Left hindlimb (tissue), 1 donor: Measurements from ENCODE around the gene TSPYL1.
"Not testable (repeated sequence)": the region's sequence is repeated elsewhere in the genome, so short reads cannot be mapped to it uniquely, and the experiment has no call there.

Source experiments
- DNase-seq: peaks from one replicate; pipeline ENCODE4 v3.0.0-alpha.2; 2018

TSPYL1 gene

GRCh38 chr6:116279232-116280160, at the start of gene TSPYL1:
TSS of gene TSPYL1 (minus strand) at chr6:116279930. CDS start at chr6:116279830, 100 bp downstream.
- peak; percentile 98 for DNase-seq

- DNase-seq: no peak
Observed at GRCh38 chr6:116329156-116329555, 49.4 kb upstream of the TSPYL1 start.

GRCh38 chr6:116328528-116328903, 48.8 kb upstream of the TSPYL1 start:
- no peak for DNase-seq

GRCh38 chr6:116327803-116328527, 48.2 kb upstream of the TSPYL1 start:
- no peak for DNase-seq

GRCh38 chr6:116326996-116327395, 47.3 kb upstream of the TSPYL1 start:
- DNase-seq: no peak

GRCh38 chr6:116326181-116326671, 46.5 kb upstream of the TSPYL1 start:
- no peak for DNase-seq

- not testable (repeated sequence) for DNase-seq
Observed at GRCh38 chr6:116325634-116326132, 46.0 kb upstream of the TSPYL1 start.

GRCh38 chr6:116323863-116324262, 44.1 kb upstream of the TSPYL1 start:
- no peak for DNase-seq

GRCh38 chr6:116321933-116322332, 42.2 kb upstream of the TSPYL1 start:
- not testable (repeated sequence) for DNase-seq

- no peak for DNase-seq
Observed at GRCh38 chr6:116316772-116317467, 37.2 kb upstream of the TSPYL1 start.

GRCh38 chr6:116314878-116315277, 35.1 kb upstream of the TSPYL1 start:
- no peak for DNase-seq

GRCh38 chr6:116314218-116314617, 34.5 kb upstream of the TSPYL1 start:
- DNase-seq: no peak

- DNase-seq: no peak
Observed at GRCh38 chr6:116313101-116313776, 33.5 kb upstream of the TSPYL1 start.

- no peak for DNase-seq
Observed at GRCh38 chr6:116309657-116310056, 29.9 kb upstream of the TSPYL1 start.

- no peak for DNase-seq
Observed at GRCh38 chr6:116309001-116309400, 29.3 kb upstream of the TSPYL1 start.

- DNase-seq: no peak
Observed at GRCh38 chr6:116307633-116308032, 27.9 kb upstream of the TSPYL1 start.

- DNase-seq: no peak
Observed at GRCh38 chr6:116307001-116307400, 27.3 kb upstream of the TSPYL1 start.

GRCh38 chr6:116304538-116305097, 24.9 kb upstream of the TSPYL1 start:
- DNase-seq: no peak

GRCh38 chr6:116301104-116301503, 21.4 kb upstream of the TSPYL1 start:
- DNase-seq: no peak

- DNase-seq: no peak
Observed at GRCh38 chr6:116300566-116300965, 20.8 kb upstream of the TSPYL1 start.

- DNase-seq: no peak
Observed at GRCh38 chr6:116298973-116299372, 19.2 kb upstream of the TSPYL1 start.

GRCh38 chr6:116298273-116298672, 18.5 kb upstream of the TSPYL1 start:
- DNase-seq: no peak
